NCI-H1930 (cell line): ENCODE measurements around the gene KRTAP26-1.

Experiments used
- DNase-seq, 2 experiments: peaks; one replicate each; lab custom pipeline; 2025; lab: John Stamatoyannopoulos, UW

Gene KRTAP26-1

GRCh38 chr21:30271156-30271555, 49.0 kb downstream of the KRTAP26-1 start:
- DNase-seq = no peak

GRCh38 chr21:30269803-30270530, 50.1 kb downstream of the KRTAP26-1 start:
- no peak for DNase-seq
